Upper lobe of left lung (tissue), 6 donors: ENCODE results near the gene SLC23A2. TPM values are rescaled to one million over a fixed set of nuclear protein-coding genes. Genes with fewer than 3 reads are reported as not detected.

ENCODE experiments used
- ATAC-seq, 2 donors: fragments of 200-7000 bp; cut with Tn5 transposase; one replicate each; pipeline ENCODE4 v1.9.1; 2022; ENCODE audit warnings: mild to moderate bottlenecking in 2 of 2, moderate library complexity in 2 of 2; ENCODE audit not compliant: low FRiP score in 2 of 2
- DNase-seq, 2 donors: peaks; one replicate each; pipeline ENCODE4 v3.0.0-alpha.2; 2019 to 2020
- H3K27ac ChIP-seq, 4 donors: fragments of 200-600 bp; sonication (generic); one replicate each; pipeline ENCODE4 v1.5.1; 2016 to 2019
- H3K27me3 ChIP-seq, 4 donors: fragments of 200-600 bp; sonication (generic); one replicate each; pipeline ENCODE4 v1.5.1; 2017 to 2019
- H3K36me3 ChIP-seq, 4 donors: fragments of 200-600 bp; sonication (generic); one replicate each; pipeline ENCODE4 v1.5.1; 2016 to 2019
- H3K4me1 ChIP-seq, 4 donors: fragments of 200-600 bp; sonication (generic); one replicate each; pipeline ENCODE4 v1.5.1; 2018 to 2019
- H3K4me3 ChIP-seq, 4 donors: fragments of 200-600 bp; sonication (generic); one replicate each; pipeline ENCODE4 v1.5.1; 2017 to 2019; ENCODE audit warnings: mild to moderate bottlenecking in 2 of 4, moderate library complexity in 1 of 4
- H3K9me3 ChIP-seq, 4 donors: fragments of 200-600 bp; sonication (generic); one replicate each; pipeline ENCODE4 v1.5.1; 2018 to 2019
- EP300 ChIP-seq, 4 donors: sonication (generic); formaldehyde crosslinking; IDR thresholded peaks; one replicate each; pipeline ENCODE4 v1.5.1; 2017; ENCODE audit warnings: antibody characterized with exemption in 4 of 4, control low read depth in 2 of 4
- POLR2A ChIP-seq, 4 donors: fragments of 450-650 bp; IDR thresholded peaks; one replicate each; pipeline ENCODE4 v1.5.1; 2016 to 2017; ENCODE audit warnings: antibody characterized with exemption in 4 of 4, mild to moderate bottlenecking in 2 of 4
- POLR2AphosphoS5 ChIP-seq, 2 donors: sonication (generic); formaldehyde crosslinking; IDR thresholded peaks; one replicate each; pipeline ENCODE4 v1.5.1; 2017; ENCODE audit warnings: antibody characterized with exemption in 2 of 2
- WGBS, 2 donors: methylation state at CpG; one replicate each; pipeline ENCODE4 v1.1.5; 2017 to 2018; 5-methylcytosine and 5-hydroxymethylcytosine counted together
- total RNA-seq, 6 donors: library from RNA; depleted of rRNA in 4 of 6; stranded (reverse); fragments of >200 nt in 4 of 6; gene quantifications; one replicate each; pipeline versions ENCODE4 v1.1.0 to v1.2.1, GENCODE V29; 2016 to 2021
- TF ChIP-seq, protein P1 (sequence below), 6 experiments: fragments of 450-650 bp in 4 of 6; fragments of 200-600 bp in 2 of 6; sonication (generic) in 2 of 6; IDR thresholded peaks; one replicate each; pipeline ENCODE4 v1.5.1; 2016 to 2019; ENCODE audit warnings: antibody characterized with exemption in 6 of 6
- donor health status: DM: no; HTN: no; CAD: no; lungs with moderate emphysema.
- donor health status: DM: no; HTN: yes; CAD: no; lungs with severe emphysema.

Gene SLC23A2
- total RNA-seq, 6 donors from 2014 or later, result 13.1 to 26.2 (median 19.2) TPM

DNA sequence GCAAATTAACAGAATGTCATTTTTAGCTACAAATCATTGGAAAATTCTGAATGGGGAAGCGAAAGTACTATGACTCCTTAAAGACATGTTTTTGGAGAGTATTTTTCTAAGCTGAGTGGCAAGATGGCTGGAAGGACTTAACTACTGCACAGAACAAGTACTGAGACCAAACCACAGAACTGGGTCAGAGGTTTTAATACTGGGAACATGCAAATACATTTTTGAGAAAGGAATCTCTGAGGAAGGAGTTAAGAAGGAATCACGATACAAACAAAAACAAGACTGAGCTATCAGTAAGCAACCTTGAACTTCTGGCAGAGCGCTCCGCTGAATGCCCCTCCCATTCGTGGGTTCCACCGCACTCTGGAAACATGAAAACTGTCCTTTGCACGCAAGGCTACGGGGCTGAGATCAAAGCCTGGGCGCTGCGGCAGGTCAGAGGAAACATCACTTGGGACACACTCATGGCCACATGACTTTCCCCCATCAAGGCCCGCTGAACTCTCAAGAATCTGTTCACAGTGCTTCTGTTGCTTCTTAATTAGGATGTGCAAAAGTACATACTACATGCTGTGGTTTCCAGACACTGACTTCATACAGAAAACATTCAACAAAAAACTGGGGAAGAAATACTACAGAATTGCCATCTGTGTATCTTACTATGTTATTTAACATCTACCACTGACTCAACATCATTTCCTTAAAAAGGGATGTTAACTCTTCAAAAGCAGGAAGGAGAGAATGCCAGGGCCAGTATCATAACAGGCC, 27.8 kb downstream of the SLC23A2 start:
- Histone ChIP-seq H3K9me3 (no peaks in the 10 kb centered on the region), H3K4me3 (peak overlapping the region in 3 of 4 donors; percentile 20 to 40 (median 30)), H3K27me3 (no peaks in the 10 kb centered on the region), H3K36me3 (peaks cover 0 to 11% (median 4%) of the 10 kb centered on the region in 4 donors), H3K27ac (peak overlapping the region; percentile 57 to 82 (median 70)), H3K4me1 (peaks cover 16 to 21% (median 17%) of the 10 kb centered on the region in 4 donors)
- peak in 1 of 2 donors; percentile 71 for DNase-seq
- peak; percentile 74 to 81 for ATAC-seq
- WGBS, 2 donors, result 4 to 8% methylated on average over 11 of the region's 11 CpGs
- TF ChIP-seq EP300 (IDR thresholded peaks at IDR 0.05), result no peak
- TF ChIP-seq POLR2A (IDR thresholded peaks at IDR 0.05), result peak in 1 of 4 donors; percentile 13
- TF ChIP-seq POLR2AphosphoS5 (IDR thresholded peaks at IDR 0.05), result peak in 1 of 2 donors; percentile 53
- TF ChIP-seq, protein P1, sequence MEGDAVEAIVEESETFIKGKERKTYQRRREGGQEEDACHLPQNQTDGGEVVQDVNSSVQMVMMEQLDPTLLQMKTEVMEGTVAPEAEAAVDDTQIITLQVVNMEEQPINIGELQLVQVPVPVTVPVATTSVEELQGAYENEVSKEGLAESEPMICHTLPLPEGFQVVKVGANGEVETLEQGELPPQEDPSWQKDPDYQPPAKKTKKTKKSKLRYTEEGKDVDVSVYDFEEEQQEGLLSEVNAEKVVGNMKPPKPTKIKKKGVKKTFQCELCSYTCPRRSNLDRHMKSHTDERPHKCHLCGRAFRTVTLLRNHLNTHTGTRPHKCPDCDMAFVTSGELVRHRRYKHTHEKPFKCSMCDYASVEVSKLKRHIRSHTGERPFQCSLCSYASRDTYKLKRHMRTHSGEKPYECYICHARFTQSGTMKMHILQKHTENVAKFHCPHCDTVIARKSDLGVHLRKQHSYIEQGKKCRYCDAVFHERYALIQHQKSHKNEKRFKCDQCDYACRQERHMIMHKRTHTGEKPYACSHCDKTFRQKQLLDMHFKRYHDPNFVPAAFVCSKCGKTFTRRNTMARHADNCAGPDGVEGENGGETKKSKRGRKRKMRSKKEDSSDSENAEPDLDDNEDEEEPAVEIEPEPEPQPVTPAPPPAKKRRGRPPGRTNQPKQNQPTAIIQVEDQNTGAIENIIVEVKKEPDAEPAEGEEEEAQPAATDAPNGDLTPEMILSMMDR (IDR thresholded peaks at IDR 0.05), result no peak

DNA sequence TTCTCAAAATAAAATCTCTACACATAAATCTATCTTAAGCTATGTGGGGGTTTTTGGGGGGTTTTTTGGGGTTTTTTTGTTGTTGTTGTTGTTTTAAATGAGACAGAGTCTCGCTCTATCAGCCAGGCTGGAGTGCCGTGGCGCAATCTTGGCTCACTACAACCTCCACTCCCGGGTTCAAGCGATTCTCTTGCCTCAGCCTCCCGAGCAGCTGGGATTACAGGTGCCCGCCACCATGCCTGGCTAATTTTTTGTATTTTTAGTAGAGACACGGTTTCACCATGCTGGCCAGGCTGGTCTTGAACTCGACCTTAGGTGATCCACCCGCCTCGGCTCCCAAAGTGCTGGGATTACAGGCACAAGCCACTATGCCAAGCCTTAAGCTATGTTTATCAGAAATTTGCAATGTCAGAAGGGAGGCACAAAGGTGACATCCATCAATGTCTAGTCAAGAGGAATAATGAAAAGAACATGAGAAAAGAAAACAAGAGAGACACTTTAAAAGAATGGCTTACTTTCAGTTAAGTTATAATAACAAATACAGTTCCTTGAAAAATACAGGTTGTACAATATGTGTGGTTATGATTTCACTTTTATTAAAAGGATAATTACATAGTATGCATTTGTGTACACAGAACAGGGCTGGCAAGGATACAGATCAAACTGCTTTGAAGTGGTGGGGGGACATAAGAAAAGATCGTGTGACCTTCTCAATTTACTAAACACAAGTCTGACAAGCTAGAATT, 28.6 kb downstream of the SLC23A2 start:
- Histone ChIP-seq H3K36me3 (peaks cover 0 to 15% (median 4%) of the 10 kb centered on the region in 4 donors), H3K4me3 (peak overlapping the region in 3 of 4 donors; percentile 20 to 40 (median 30)), H3K9me3 (no peaks in the 10 kb centered on the region), H3K27ac (peak overlapping the region; percentile 57 to 82 (median 70)), H3K4me1 (peaks cover 16 to 24% (median 18%) of the 10 kb centered on the region in 4 donors), H3K27me3 (no peaks in the 10 kb centered on the region)
- no peak for ATAC-seq
- TF ChIP-seq POLR2A (IDR thresholded peaks at IDR 0.05) (no peak), POLR2AphosphoS5 (IDR thresholded peaks at IDR 0.05) (no peak), EP300 (IDR thresholded peaks at IDR 0.05) (no peak)
- TF ChIP-seq, protein P1 (IDR thresholded peaks at IDR 0.05), result no peak
- WGBS, 2 donors, result 77 to 78% methylated on average over 12 of the region's 12 CpGs
- DNase-seq, result no peak

DNA sequence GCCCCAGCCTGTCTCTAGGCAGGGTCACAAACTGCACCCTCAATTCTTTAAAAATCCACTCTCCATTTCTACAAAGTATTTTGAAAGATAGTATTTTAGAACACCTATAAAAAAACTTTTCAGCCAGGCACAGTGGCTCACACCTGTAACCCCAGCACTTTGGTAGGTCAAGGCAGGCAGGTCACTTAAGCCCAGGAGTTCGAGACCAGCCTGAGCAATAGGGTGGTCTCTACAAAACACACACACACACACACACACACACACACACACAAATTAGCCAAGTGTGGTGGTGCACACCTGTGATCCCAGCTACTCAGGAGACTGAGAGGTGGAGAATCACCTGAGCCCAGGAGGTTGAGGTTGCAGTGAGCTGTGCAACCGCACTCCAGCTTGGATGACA, 30.2 kb downstream of the SLC23A2 start:
- no peak overlapping the region for H3K27ac ChIP-seq
- ATAC-seq (no peak), DNase-seq (no peak)
- H3K9me3 ChIP-seq, result no peaks in the 10 kb centered on the region
- peaks cover 17 to 33% (median 28%) of the 10 kb centered on the region in 4 donors for H3K4me1 ChIP-seq
- H3K4me3 ChIP-seq, result no peak overlapping the region
- 97 to 100% methylated on average over 2 of the region's 2 CpGs for WGBS, 2 donors
- TF ChIP-seq POLR2AphosphoS5 (IDR thresholded peaks at IDR 0.05) (no peak), POLR2A (IDR thresholded peaks at IDR 0.05) (no peak), EP300 (IDR thresholded peaks at IDR 0.05) (no peak)
- TF ChIP-seq, protein P1 (IDR thresholded peaks at IDR 0.05), result no peak
- H3K36me3 ChIP-seq, result peaks cover 0 to 15% (median 4%) of the 10 kb centered on the region in 4 donors
- no peaks in the 10 kb centered on the region for H3K27me3 ChIP-seq

DNA sequence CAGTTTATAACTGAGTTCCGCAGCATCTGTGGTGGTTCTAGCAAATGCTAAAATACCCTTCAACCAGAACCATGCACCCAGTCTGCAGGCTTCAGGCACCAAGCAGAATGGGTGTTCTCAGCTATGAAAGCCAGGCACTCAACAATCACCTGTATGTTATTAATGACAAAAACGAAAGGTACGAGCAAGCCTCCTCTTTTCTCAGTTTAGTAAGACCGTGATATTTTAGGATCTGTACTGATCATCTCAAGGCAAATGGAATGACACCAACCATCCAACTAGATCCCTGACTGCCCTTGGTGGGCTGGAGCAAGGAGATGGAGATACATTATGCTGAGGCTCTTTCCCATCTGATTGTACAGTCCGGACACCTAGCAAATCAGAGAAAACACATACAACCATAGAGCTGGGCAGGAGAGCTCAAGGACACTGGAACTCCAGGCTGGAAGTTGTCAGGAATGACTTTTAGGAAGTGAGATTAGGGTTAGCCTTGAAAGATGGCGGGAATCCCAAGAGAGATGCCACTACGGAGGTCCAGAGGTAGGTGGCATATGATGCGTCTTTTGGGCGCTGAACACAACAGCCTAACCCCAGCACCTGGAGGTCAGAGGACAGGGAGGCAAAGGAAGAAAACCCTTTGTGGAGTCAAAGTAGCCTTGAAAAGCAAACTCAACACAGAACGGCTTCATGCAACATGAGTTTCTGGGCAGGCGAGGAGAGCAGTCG, 33.4 kb downstream of the SLC23A2 start:
- ATAC-seq (no peak), DNase-seq (no peak)
- H3K4me1 ChIP-seq, result peaks cover 5 to 18% (median 17%) of the 10 kb centered on the region in 4 donors
- no peaks in the 10 kb centered on the region for H3K27me3 ChIP-seq
- H3K4me3 ChIP-seq, result no peak overlapping the region
- TF ChIP-seq, protein P1 (IDR thresholded peaks at IDR 0.05), result no peak
- no peak for TF ChIP-seq POLR2AphosphoS5 (IDR thresholded peaks at IDR 0.05)
- TF ChIP-seq POLR2A (IDR thresholded peaks at IDR 0.05), result no peak
- TF ChIP-seq EP300 (IDR thresholded peaks at IDR 0.05), result no peak
- no peaks in the 10 kb centered on the region for H3K9me3 ChIP-seq
- peak overlapping the region in 3 of 4 donors; percentile 21 to 49 (median 23) for H3K27ac ChIP-seq
- peaks cover 0 to 15% (median 4%) of the 10 kb centered on the region in 4 donors for H3K36me3 ChIP-seq
- WGBS, 2 donors, result 96 to 97% methylated on average over 12 of the region's 12 CpGs
